T-helper 2 cell treated with Interferon-gamma antibody and Interleukin-4, amounts not matched to agents 100 ng/mL and 5 ng/mL, for 36 hours (primary cell): ENCODE measurements around the gene PHYHD1. TPM values are rescaled to one million over a fixed set of nuclear protein-coding genes. Genes with fewer than 3 reads are reported as not detected.

Source experiments
- intact Hi-C: fragments of 100-400 bp; cut with micrococcal nuclease; formaldehyde crosslinking; loops from one replicate; pipeline ENCODE4 v1.15.1; 2023
- total RNA-seq: library from RNA; stranded (reverse); gene quantifications from 2 replicates; pipeline ENCODE4 v1.2.3, GENCODE V29; 2022

The PHYHD1 gene
- total RNA-seq, 1 donor from 2014 or later: 1.9 TPM

GRCh38 chr9:128899566-128900322, 21.0 kb upstream of the PHYHD1 start:
- intact Hi-C loops: loop anchor here (10.0 kb wide), 1 partner anchor 345 kb away; the partner anchor contains the start of gene SPTAN1

GRCh38 chr9:128901379-128901778, 19.4 kb upstream of the PHYHD1 start:
- intact Hi-C loops: loop anchor here (10.0 kb wide), 1 partner anchor 347 kb away; the partner anchor contains the start of gene SPTAN1

- intact Hi-C loops: loop anchor here (1.0 to 10.0 kb wide), 2 partner anchors 21 to 347 kb away; partner anchors contain the start of genes KYAT1 and SPTAN1
These were observed 19.0 kb upstream of the PHYHD1 start for GRCh38 chr9:128901822-128902221.

- intact Hi-C loops: loop anchor here (1.0 to 10.0 kb wide), 2 partner anchors 21 to 348 kb away; partner anchors contain the start of genes KYAT1 and SPTAN1
These were observed 18.3 kb upstream of the PHYHD1 start for GRCh38 chr9:128902351-128903078.

GRCh38 chr9:128903079-128903461, 17.7 kb upstream of the PHYHD1 start:
- intact Hi-C loops: loop anchor here (10.0 kb wide), 1 partner anchor 348 kb away; the partner anchor contains the start of gene SPTAN1

- intact Hi-C loops: loop anchor here (10.0 kb wide), 1 partner anchor 349 kb away; the partner anchor contains the start of gene SPTAN1
These were observed 16.7 kb upstream of the PHYHD1 start for GRCh38 chr9:128903871-128904620.

- intact Hi-C loops: loop anchor here (10.0 kb wide), 1 partner anchor 351 kb away; the partner anchor contains the start of gene SPTAN1
These were observed 14.8 kb upstream of the PHYHD1 start for GRCh38 chr9:128905964-128906363.

DNA sequence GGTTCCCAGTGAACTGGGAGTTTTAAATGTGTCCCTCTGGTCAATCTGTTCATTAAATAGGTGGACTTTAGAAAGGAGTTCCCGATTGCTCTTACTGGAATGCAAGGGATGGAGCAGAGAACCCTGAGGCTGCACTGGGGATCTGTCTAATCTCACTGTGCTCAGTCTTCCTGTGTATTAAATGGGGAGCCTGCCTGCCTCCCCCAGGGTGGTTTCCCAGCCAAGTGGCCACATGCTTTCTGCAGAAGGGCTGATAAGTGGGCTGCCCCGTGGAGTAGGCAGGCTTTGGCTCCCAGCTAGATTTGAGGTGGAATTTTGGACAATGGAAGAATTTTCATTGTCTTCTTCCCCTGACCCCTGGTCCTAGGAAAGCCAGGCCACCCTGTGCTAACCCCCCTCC, 14.0 kb upstream of the PHYHD1 start:
- intact Hi-C loops: loop anchor here (10.0 kb wide), 1 partner anchor 352 kb away; the partner anchor contains the start of gene SPTAN1

DNA sequence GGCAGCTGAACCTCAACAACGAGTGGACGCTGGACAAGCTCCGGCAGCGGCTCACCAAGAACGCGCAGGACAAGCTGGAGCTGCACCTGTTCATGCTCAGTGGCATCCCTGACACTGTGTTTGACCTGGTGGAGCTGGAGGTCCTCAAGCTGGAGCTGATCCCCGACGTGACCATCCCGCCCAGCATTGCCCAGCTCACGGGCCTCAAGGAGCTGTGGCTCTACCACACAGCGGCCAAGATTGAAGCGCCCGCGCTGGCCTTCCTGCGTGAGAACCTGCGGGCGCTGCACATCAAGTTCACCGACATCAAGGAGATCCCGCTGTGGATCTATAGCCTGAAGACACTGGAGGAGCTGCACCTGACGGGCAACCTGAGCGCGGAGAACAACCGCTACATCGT, 12.4 kb upstream of the PHYHD1 start:
- intact Hi-C loops: loop anchor here (10.0 kb wide), 1 partner anchor 354 kb away; the partner anchor contains the start of gene SPTAN1

DNA sequence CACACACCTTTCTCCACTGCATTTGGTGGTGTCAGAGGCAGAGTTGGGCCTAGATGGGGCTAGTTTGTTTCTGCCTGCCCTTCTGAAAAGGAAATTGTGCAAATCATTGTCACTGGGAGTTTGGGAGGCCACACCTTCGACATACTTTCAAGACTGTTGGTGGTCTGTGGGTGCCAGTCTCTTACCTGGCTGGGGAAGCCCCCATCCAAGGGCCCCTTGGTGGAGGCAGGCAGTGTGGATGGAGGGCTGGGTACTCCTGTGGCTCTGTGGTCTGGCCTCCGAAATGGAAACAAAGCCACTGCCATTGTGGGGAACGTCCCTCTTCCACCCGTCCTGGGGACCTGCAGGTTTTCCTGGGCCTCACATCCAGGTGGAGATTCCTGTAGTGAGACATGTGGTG, 10.9 kb upstream of the PHYHD1 start:
- intact Hi-C loops: loop anchor here (10.0 kb wide), 1 partner anchor 355 kb away; the partner anchor contains the start of gene SPTAN1

DNA sequence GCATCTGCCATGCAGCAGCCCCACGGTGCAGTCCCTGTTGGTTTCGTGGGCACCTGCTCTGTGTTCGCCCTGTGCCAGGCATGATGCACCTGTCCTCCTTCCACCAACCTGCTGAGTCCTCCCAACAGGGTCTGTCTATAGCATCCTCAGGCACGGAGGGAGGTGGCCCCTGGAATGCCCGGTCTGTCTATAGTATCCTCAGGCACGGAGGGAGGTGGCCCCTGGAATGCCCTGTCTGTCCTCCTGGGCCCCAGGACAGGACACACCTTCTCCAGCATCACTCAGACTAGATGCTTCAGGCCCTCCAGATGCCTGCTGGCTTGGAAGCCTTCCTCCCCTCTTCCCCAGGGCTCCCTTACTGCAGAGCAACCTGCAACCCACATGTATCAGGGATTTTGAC, 9.9 kb upstream of the PHYHD1 start:
- intact Hi-C loops: no loop called here

GRCh38 chr9:128911529-128912035, 9.2 kb upstream of the PHYHD1 start:
- intact Hi-C loops: no loop called here

DNA sequence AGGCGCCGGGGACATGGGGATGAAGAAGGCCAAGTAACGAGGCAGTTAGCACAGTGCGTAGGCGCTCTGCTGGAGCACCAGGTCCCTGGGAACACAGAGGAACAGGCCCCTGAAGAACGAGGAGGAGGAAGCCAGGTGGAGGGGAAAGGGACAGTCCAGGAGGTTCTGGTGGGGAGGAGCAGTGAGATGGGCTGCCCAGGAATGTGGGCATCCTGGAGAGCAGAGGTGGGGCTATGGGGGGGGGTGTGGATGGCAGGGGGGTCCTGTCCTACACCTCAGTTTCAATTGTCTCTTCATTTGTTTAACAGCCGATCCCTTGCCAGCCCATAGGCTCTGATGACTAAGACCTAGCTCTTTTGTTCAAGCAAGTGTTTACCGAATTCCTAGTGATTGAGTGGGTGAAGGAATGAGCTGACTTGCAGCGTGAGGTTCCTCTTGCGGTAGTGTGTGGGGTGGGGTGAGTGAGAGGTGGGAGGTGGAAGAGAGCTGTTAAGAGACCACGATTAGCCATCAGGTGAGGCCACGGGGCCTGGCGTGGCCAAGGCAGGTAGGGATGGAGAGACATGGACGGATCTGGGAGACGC, 8.4 kb upstream of the PHYHD1 start:
- intact Hi-C loops: no loop called here

DNA sequence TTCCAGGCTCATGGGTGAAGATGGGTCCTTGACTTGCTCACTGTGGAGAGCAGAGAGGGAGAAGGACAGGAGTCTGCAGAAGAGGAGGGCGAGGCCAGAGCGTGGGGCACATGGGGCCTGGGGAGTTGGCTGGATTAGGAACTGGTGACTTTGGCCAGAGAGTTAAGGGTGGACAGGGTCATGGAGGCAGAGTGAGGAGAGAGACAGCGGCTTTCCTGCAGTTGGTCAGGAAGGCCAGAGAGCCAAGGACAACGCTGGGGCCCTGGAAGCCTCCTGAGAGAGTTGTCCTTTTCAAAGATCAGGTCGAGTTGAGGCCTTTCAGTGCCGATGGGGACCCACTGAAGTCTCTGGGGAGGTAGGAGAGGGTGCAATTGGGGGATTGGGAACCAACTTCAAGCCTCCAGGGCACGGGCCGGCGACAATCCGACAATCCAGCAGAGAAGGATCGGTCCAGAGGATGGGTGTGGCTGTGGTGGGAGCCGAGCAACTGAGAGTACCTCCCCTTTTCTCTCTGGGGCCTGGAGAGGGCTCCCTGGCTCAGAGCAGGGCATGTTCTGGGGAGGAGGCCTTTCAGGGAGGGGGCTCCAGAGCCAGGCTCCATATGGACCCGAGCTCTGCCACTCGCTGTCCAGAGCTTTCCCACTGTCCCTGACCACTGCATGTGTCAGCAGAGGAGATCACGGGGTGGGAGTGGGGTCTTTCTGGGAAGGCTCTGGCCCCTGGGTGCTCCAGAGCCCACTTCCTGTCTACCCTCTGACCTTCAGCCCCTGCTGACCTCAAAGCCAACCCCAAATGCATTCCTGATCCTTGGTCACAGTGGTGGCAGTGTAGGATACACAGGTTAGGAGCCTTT, 7.5 kb upstream of the PHYHD1 start:
- intact Hi-C loops: no loop called here

DNA sequence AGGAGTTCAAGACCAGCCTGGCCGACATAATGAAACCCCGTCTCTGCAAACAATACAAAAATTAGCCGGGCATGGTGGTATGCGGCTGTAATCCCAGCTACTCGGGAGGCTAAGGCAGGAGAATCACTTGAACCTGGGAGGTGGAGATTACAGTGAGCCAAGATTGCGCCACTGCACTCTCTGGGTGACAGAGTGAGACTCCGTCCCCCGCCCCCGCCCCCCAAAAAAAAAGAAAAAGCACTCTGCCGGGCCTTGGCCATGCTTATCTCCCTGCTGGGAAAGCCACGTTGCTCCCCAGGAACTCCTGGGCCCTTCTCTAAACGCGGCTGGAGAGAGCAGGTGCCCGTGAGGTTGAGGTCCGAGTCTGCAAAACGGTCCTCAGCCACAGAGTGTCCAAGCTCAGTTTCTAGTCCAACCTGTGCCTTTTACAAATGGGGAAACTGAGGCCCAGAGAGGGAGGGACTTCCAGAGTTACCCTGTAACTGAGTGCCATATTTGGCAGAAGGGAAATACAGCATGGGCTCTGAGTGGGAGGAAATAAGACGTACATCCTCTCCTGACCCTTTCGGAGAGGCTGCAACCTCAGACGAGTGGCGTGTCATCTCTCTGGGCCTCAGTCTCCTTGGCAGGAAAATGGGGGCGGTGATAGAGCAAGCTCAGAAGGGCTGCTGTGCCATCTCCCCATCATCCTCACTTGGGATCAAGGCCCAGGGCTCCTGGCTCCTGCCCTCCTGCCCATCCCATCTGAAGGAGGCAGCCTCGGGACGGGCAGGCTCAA, 6.6 kb upstream of the PHYHD1 start:
- intact Hi-C loops: no loop called here

- intact Hi-C loops: no loop called here
These were observed 4.6 kb upstream of the PHYHD1 start for GRCh38 chr9:128916204-128916603.

DNA sequence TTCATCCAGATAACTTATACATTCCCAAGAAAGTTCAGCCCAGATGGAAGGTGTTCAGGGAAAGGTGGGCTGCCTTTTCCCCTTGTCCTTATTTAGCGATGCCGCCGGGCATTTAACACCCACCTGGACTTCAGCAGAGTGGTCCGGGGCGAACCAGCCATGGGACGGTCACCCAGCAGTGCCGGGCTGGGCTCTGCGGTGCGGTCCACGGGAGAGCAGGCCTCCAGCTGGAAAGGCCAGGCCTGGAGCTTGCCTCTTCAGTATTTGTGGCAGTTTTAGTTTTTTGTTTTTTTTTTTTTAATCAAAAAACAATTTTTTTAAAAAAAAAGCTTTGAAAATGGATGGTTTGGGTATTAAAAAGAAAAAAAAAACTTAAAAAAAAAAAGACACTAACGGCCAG, 4.0 kb upstream of the PHYHD1 start:
- intact Hi-C loops: no loop called here

DNA sequence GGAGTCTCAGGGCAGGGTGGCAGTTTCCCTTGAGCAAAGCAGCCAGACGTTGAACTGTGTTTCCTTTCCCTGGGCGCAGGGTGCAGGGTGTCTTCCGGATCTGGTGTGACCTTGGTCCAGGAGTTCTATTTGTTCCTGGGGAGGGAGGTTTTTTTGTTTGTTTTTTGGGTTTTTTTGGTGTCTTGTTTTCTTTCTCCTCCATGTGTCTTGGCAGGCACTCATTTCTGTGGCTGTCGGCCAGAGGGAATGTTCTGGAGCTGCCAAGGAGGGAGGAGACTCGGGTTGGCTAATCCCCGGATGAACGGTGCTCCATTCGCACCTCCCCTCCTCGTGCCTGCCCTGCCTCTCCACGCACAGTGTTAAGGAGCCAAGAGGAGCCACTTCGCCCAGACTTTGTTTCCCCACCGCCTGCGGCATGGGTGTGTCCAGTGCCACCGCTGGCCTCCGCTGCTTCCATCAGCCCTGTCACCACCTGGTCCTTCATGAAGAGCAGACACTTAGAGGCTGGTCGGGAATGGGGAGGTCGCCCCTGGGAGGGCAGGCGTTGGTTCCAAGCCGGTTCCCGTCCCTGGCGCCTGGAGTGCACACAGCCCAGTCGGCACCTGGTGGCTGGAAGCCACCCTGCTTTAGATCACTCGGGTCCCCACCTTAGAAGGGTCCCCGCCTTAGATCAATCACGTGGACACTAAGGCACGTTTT, 3.5 kb upstream of the PHYHD1 start:
- intact Hi-C loops: no loop called here
